Testis (tissue), 5 donors: ENCODE data around the gene INSC. TPM values are rescaled to one million over a fixed set of nuclear protein-coding genes. Genes with fewer than 3 reads are reported as not detected.
"Not testable (repeated sequence)": the region's sequence is repeated elsewhere in the genome, so short reads cannot be mapped to it uniquely, and the experiment has no call there.

Experiments used
- DNase-seq: peaks from one replicate; pipeline ENCODE4 v3.0.0-alpha.2; 2019
- H3K27ac ChIP-seq, 2 donors: fragments of 200-600 bp; sonication (generic); one replicate each; pipeline ENCODE4 v1.5.1; 2019
- H3K27me3 ChIP-seq: fragments of 200-600 bp; sonication (generic); one replicate; pipeline ENCODE4 v1.5.1; 2019
- H3K36me3 ChIP-seq: fragments of 200-600 bp; sonication (generic); one replicate; pipeline ENCODE4 v1.5.1; 2017; ENCODE audit warnings: low read depth; ENCODE audit errors: missing control alignments
- H3K4me1 ChIP-seq: fragments of 200-600 bp; sonication (generic); one replicate; pipeline ENCODE4 v1.5.1; 2019
- H3K4me3 ChIP-seq, 2 donors: fragments of 200-600 bp; sonication (generic); one replicate each; pipeline ENCODE4 v1.5.1; 2017 to 2019
- H3K9me3 ChIP-seq: fragments of 200-600 bp; sonication (generic); one replicate; pipeline ENCODE4 v1.5.1; 2017
- CTCF ChIP-seq, 3 experiments: fragments of 450-650 bp in 2 of 3; fragments of 200-600 bp in 1 of 3; sonication (generic) in 1 of 3; IDR thresholded peaks; one replicate each; pipeline ENCODE4 v1.5.1; 2016 to 2019; ENCODE audit warnings: antibody characterized with exemption in 3 of 3, mild to moderate bottlenecking in 2 of 3, moderate library complexity in 1 of 3
- POLR2A ChIP-seq: fragments of 450-650 bp; IDR thresholded peaks from one replicate; pipeline ENCODE4 v1.6.1; 2017; ENCODE audit warnings: antibody characterized with exemption, mild to moderate bottlenecking, moderate library complexity
- WGBS, 2 donors: methylation state at CpG; one replicate each; pipeline ENCODE4 v1.1.5; 2018; 5-methylcytosine and 5-hydroxymethylcytosine counted together
- intact Hi-C: fragments of 100-400 bp; cut with DNase I; formaldehyde crosslinking; loops from one replicate; pipeline ENCODE4 v1.15.1; 2023; ENCODE audit warnings: low total_unique reads
- long read RNA-seq, 2 donors: transcript quantifications; one replicate each; lab custom pipeline, GENCODE V29; 2026
- polyA plus RNA-seq: library from polyadenylated mRNA; stranded (reverse); fragments of 350-450 nt; fragmentation: Illumina TruSeq; extraction: RNeasy Lipid Tissue Mini Kit (QIAGEN cat#74804); gene quantifications from one replicate; pipeline ENCODE4 v1.2.3, GENCODE V29; 2014; ENCODE audit warnings: low read depth, low replicate concordance; ENCODE audit not compliant: insufficient read depth
- total RNA-seq, 2 donors: library from RNA; depleted of rRNA; stranded (reverse); fragments of >200 nt; gene quantifications; one replicate each; pipeline ENCODE4 v1.2.3, GENCODE V29; 2016

INSC gene
- total RNA-seq: 1 to 10 TPM; 2.2 TPM
- polyA plus RNA-seq: 2.5 TPM
- long read RNA-seq, donor 1: 0 reads
- long read RNA-seq, donor 2: 0 reads

- Histone ChIP-seq H3K4me3 (peak within 1 kb of the TSS; percentile 7 to 44), H3K27ac (no peak within 1 kb of the TSS), H3K36me3 (no peaks in the 10 kb centered on the region), H3K4me1 (peaks cover 3% of the 10 kb centered on the region), H3K27me3 (no peaks in the 10 kb centered on the region), H3K9me3 (no peaks in the 10 kb centered on the region)
- 7 to 8% methylated on average over 14 to 36 of the region's 50 CpGs for WGBS, 2 donors
- intact Hi-C loops: no loop called here
- TF ChIP-seq POLR2A (no peak), CTCF (IDR thresholded peaks at IDR 0.05) (no peak)
- no peak for DNase-seq
Observed at GRCh38 chr11:15114501-15115475, at the start of gene INSC. TSS of gene INSC (plus strand) at chr11:15114923. CDS start at chr11:15149175, 34,252 bp downstream.

GRCh38 chr11:15069751-15070150, 45.0 kb upstream of the INSC start:
- H3K27ac ChIP-seq, DNase-seq, H3K4me3 ChIP-seq, intact Hi-C loops, H3K4me1 ChIP-seq, H3K36me3 ChIP-seq, H3K27me3 ChIP-seq, H3K9me3 ChIP-seq: not testable (repeated sequence)
- 72 to 77% methylated on average over 7 of the region's 7 CpGs for WGBS, 2 donors

- Histone ChIP-seq H3K27ac (no peak overlapping the region), H3K36me3 (no peaks in the 10 kb centered on the region), H3K27me3 (no peaks in the 10 kb centered on the region), H3K4me1 (peaks cover 3% of the 10 kb centered on the region), H3K4me3 (no peak overlapping the region), H3K9me3 (no peaks in the 10 kb centered on the region)
- 60 to 73% methylated on average over 20 to 32 of the region's 32 CpGs for WGBS, 2 donors
- no peak for DNase-seq
- TF ChIP-seq CTCF (IDR thresholded peaks at IDR 0.05): no peak
- no peak for TF ChIP-seq POLR2A
- intact Hi-C loops: no loop called here
Observed at GRCh38 chr11:15071556-15072255, 43.0 kb upstream of the INSC start.

GRCh38 chr11:15072551-15073143, 42.1 kb upstream of the INSC start:
- intact Hi-C loops: no loop called here
- H3K9me3 ChIP-seq: no peaks in the 10 kb centered on the region
- H3K4me1 ChIP-seq: peaks cover 3% of the 10 kb centered on the region
- 58 to 60% methylated on average over 17 to 23 of the region's 23 CpGs for WGBS, 2 donors
- TF ChIP-seq POLR2A (no peak), CTCF (IDR thresholded peaks at IDR 0.05) (no peak)
- no peak overlapping the region for H3K4me3 ChIP-seq
- H3K27ac ChIP-seq: no peak overlapping the region
- no peak for DNase-seq
- H3K27me3 ChIP-seq: no peaks in the 10 kb centered on the region
- no peaks in the 10 kb centered on the region for H3K36me3 ChIP-seq
